Hypothalamus (tissue), 51 donors: ENCODE results near the gene SLC22A7.

Experiments
- DNase-seq, 51 donors: peaks; one replicate each; lab custom pipeline; 2025; lab: John Stamatoyannopoulos, UW

SLC22A7 gene

DNA sequence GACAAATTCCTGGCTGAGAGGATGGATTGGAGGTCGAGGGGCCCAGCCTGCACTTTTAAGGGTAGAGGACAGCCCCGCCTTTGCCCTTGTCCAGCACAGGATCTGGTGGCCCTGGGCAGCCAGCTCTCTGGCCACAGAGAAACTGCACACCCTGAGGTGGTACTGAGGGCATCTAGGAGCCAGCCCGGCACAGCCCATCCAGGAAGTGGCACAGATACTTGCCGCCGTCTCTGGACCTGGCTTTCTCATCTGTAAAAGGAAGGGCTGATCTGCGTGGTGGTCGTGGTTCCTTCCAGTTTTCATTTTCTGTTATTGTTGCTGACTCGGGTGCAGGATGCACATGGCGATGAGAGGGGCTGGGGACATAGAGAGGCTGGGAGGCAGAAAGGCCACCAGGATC lies 16.0 kb upstream of the SLC22A7 start:
- DNase-seq = no peak

DNA sequence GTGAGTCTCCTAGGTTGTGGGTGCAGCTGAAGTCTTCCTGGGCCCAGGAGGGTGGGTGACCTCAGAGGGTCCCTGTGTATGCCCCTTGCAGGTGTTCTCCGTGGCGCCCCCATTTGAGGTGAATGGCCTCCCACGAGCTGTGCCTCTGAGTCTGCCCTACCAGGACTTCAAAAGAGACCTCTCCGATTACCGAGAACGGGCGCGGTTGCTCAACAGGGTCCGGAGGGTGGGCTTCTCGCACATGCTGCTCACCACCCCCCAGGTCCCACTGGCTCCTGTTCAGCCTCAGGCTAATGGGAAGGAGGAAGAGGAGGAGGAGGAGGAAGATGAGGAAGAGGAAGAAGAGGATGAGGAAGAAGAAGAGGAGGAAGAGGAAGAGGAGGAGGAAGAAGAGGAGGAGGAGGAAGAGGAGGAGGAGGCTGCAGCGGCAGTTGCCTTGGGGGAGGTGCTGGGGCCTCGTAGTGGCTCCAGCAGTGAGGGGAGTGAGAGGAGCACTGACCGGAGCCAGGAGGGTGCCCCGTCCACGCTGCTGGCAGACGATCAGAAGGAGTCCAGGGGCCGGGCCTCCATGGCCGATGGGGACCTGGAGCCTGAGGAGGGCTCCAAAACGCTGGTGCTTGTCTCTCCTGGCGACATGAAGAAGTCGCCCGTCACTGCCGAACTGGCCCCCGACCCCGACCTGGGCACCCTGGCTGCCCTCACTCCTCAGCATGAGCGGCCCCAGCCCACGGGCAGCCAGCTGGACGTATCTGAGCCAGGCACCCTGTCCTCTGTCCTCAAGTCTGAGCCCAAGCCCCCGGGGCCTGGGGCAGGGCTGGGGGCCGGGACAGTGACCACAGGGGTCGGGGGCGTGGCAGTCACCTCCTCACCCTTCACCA lies 15.2 kb upstream of the SLC22A7 start:
- no peak for DNase-seq

- DNase-seq = no peak
Observed at GRCh38 chr6:43283514-43283901, 14.6 kb upstream of the SLC22A7 start.

- no peak for DNase-seq
Observed at GRCh38 chr6:43283905-43284304, 14.2 kb upstream of the SLC22A7 start.

GRCh38 chr6:43284991-43285781 lies 12.9 kb upstream of the SLC22A7 start:
- DNase-seq = no peak

- DNase-seq = no peak
Observed at GRCh38 chr6:43285832-43286231, 12.2 kb upstream of the SLC22A7 start.

DNA sequence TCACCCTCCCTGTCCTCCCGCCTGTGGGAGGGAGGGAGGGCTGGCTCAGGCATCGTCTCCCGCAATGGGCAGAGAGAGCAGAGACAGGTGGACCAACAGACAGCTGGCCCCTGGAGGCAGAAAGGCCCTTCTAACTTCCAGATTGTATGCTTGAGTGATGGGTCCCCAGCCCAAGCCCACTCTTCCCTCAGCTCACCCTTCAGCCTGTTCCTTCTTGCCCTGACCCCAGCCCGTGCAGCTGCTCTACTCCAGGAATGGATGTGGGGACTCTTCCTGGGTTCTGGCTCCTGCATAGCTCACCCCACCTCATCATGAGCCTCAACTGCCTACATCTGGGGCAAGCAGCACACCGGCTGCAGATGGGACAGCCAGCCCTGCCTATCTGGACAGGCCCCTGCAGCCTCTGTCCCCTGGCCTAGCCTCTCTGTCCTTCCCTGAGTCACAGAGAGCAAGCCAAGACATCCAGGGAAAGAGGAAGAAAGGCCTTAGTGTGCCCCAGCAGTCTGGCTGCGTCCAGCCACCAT lies 11.5 kb upstream of the SLC22A7 start:
- DNase-seq = no peak

DNA sequence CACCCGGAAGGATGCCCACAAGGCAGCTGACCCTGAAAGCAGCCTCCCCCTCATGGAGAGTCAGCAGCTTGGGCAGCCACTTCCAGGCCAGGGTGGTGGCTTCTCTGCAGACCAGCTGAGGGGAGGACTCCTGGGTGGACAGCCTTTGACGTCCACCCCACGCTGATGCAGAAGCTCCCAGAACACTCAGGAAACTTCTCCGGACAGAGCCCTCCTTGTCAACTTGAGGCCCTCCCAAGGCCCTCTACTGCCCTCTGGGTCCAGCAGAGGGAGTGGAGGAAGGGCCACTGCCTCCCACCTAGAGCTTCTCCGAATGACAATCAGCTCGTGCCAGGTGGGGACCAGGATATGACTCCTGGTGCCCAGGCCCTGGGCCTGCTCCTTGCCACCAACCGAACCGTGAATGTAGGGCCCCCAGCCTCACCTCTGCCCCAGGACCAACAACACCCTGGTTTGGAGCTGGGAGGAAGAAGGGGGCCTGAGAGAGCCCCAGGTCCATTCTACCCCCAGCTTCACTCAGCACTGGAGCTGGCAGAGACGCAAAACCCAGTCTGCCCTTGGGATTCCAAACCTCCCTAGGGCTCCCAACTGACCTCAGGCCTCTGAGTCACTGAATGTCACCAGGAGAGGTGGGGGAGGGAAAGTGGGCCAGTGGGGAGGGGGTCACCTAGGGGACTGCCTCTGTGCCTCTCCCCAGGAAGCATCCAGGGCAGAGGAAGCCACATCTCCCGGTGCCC lies 10.9 kb upstream of the SLC22A7 start:
- peak in 11 of 51 donors; percentile 9 to 54 (median 27) for DNase-seq

- no peak for DNase-seq
Observed at GRCh38 chr6:43287717-43288679, 10.1 kb upstream of the SLC22A7 start.

DNA sequence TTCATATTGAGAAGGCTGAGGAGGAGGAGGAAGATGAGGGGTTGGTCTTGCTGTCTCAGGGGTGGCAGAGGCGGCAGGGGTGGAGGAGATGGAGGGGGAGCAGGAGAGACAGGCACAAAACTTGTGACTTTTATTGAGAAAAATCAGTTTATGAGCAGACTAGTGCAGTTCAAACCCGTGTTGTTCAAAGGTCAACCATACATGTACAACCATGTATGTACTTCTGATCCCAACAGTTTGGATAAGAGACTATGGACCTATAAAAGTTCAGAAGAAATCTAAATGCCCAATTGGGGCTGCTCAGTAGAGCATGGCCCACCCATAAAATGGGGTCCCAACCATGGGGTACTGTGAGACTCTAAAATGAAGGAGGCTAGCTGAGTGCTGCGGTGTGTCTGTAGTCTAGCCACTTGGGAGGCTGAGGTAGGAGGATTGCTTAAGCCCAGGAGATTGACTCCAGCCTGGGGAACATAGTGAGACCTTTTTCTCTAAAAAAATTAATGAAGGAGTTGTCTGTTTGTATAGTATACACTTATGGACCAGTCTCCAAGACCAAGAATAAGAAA lies 7.6 kb upstream of the SLC22A7 start:
- DNase-seq = no peak

GRCh38 chr6:43290905-43291355 lies 7.1 kb upstream of the SLC22A7 start:
- peak in 1 of 51 donors; percentile 12 for DNase-seq

DNA sequence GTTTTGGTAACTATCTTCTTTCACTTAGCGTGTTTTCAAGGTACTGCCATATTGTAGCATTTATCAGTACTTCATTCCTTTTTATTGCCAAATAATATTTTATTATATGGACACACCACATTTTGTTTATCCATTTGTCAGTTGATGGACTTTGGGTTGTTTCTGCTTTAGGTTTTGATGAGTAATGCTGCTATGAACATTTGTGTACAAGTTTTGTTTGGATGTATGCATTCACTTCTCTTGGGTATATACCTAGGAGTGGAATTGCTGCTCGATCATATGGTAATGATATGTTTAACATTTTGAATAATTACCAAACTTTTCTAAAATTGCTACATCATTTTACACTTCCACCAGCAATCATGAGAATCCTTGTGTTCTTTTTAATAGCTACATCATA lies 6.4 kb upstream of the SLC22A7 start:
- DNase-seq = no peak

DNA sequence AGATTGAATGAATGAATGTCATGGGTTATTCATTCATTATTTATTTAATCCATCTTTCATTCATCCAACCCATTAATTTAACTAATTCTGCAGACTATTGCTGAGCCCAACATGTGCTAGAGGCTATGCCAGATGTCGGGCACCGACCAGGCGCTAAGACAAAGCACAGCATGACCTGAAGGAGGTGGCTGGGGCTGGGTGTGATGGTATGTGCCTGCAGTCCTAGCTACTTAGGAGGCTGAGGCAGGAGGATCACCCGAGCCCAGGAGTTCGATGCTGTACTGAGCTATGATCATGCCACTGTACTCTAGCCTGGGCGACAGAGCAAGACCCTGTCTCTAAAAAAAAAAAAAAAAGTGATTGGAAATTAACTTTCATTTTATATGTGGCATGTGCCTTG lies 5.7 kb upstream of the SLC22A7 start:
- DNase-seq = no peak

DNA sequence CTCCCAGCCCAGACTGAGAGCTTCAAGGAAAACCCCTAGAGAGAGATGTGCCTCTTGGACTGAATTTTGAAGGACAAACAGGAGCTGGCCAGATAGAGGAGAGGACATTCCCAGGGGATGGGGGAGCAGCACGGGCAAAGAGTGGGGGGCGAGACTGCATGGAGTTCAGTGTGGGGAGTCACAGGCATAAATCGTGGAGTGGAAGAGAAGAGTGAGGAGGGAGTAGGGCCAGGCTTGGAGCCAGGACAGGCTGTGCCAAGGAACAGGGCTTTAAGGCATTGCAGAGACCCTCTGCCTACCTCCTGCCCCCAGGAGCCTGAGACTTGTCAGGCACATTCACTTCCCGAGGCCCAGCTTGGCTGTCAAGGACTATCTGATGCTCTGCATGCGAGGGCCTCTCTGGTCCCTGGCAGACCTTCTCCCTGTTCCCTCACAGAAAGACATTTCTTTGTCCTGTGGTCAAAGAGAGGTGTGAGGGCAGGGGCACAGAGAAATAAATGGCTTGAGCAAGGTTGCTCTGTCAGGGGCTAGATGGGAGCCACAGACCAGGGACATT lies 5.2 kb upstream of the SLC22A7 start:
- no peak for DNase-seq

DNA sequence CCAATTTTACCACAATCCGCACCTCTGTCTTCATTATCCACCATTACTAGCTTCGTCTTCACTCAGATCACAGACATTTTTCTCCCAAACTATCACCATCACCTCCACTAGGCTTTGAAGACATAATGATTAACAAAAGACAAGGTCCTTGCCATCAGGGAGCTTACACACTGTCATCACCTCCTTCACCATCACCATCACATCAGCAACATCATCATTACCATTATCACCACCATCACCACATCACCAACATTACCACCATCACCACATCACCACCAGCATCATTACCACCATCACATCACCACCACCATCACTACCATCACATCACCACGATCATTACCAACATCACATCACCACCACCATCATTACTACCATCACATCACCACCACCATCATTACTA lies 4.4 kb upstream of the SLC22A7 start:
- no peak for DNase-seq

- DNase-seq = no peak
Observed at GRCh38 chr6:43294536-43294935, 3.5 kb upstream of the SLC22A7 start.

- DNase-seq = no peak
Observed at GRCh38 chr6:43295456-43295855, 2.6 kb upstream of the SLC22A7 start.

- no peak for DNase-seq
Observed at GRCh38 chr6:43296780-43297497, 1.1 kb upstream of the SLC22A7 start.
